IMR-90 (cell line): ENCODE data around the gene SRRD. TPM values are rescaled to one million over a fixed set of nuclear protein-coding genes. Genes with fewer than 3 reads are reported as not detected.

ENCODE experiments used
- ATAC-seq: fragments of 200-7000 bp; cut with Tn5 transposase; 2 replicates; pipeline ENCODE4 v1.9.1; 2020; ENCODE audit warnings: low read depth, mild to moderate bottlenecking, moderate library complexity
- BruUV-seq: library from RNA; stranded (reverse); fragments of 400-500 nt; replicated peaks from 2 replicates; lab custom pipeline; 2021; lab: Mats Ljungman, UMichigan
- CTCF ChIA-PET: fragments of 300-600 bp; formaldehyde crosslinking; extraction: SDS; loops from one replicate; lab custom pipeline; 2021; ENCODE audit warnings: antibody characterized with exemption; lab: Yijun Ruan, JAX
- POLR2A ChIA-PET: fragments of 300-600 bp; sonication (Branson Sonifier 250); formaldehyde crosslinking; loops from one replicate; lab custom pipeline; 2022; ENCODE audit warnings: antibody characterized with exemption; ENCODE audit not compliant: unreplicated experiment; lab: Charles Lee
- DNase-seq: peaks from one replicate; pipeline ENCODE4 v3.0.0; 2013
- H2AFZ ChIP-seq: replicated peaks from 2 replicates; pipeline ENCODE3; 2013; ENCODE audit warnings: low read length, mild to moderate bottlenecking; ENCODE audit not compliant: poor library complexity
- H2AK5ac ChIP-seq: 2 replicates; pipeline ENCODE4 v1.6.1; 2013; ENCODE audit warnings: low read depth, low read length, inconsistent platforms
- H2AK9ac ChIP-seq: replicated peaks from 2 replicates; pipeline ENCODE3; 2013; ENCODE audit warnings: mild to moderate bottlenecking, low read depth, low read length, moderate library complexity; ENCODE audit not compliant: poor library complexity
- H2BK120ac ChIP-seq: 2 replicates; pipeline ENCODE4 v1.6.1; 2013; ENCODE audit warnings: low read depth, low read length, inconsistent platforms
- H2BK15ac ChIP-seq: 3 replicates; pipeline ENCODE4 v1.6.1; 2013; ENCODE audit warnings: low read depth, low read length, inconsistent platforms
- H2BK20ac ChIP-seq: 2 replicates; pipeline ENCODE4 v1.6.1; 2013; ENCODE audit warnings: low read depth, mild to moderate bottlenecking, inconsistent platforms, low read length, moderate library complexity
- H2BK5ac ChIP-seq: 2 replicates; pipeline ENCODE4 v1.6.1; 2013; ENCODE audit warnings: mild to moderate bottlenecking, low read depth, low read length, inconsistent platforms; ENCODE audit not compliant: poor library complexity, severe bottlenecking
- H3K14ac ChIP-seq: replicated peaks from 2 replicates; pipeline ENCODE4 v1.6.1; 2013; ENCODE audit warnings: low read depth, low read length, inconsistent platforms
- H3K18ac ChIP-seq: 2 replicates; pipeline ENCODE4 v1.6.1; 2013; ENCODE audit warnings: low read depth, low read length, control low read depth
- H3K23ac ChIP-seq: 2 replicates; pipeline ENCODE4 v1.6.1; 2013; ENCODE audit warnings: low read depth, low read length, inconsistent platforms
- H3K27ac ChIP-seq: 2 replicates; pipeline ENCODE4 v1.5.1; 2013; ENCODE audit warnings: mild to moderate bottlenecking, control low read depth, low read length; ENCODE audit not compliant: insufficient read depth
- H3K27me3 ChIP-seq: 2 replicates; pipeline ENCODE4 v1.6.1; 2013; ENCODE audit warnings: low read length; ENCODE audit not compliant: control insufficient read depth, insufficient read depth
- H3K36me3 ChIP-seq: 2 replicates; pipeline ENCODE4 v1.6.1; 2013; ENCODE audit warnings: low read length, mixed read lengths; ENCODE audit not compliant: control insufficient read depth, insufficient read depth
- H3K4ac ChIP-seq: 2 replicates; pipeline ENCODE4 v1.6.1; 2013; ENCODE audit warnings: low read depth, low read length, inconsistent platforms
- H3K4me1 ChIP-seq: 2 replicates; pipeline ENCODE4 v1.6.1; 2013; ENCODE audit warnings: low read length, mixed read lengths; ENCODE audit not compliant: control insufficient read depth, insufficient read depth
- H3K4me2 ChIP-seq: 2 replicates; pipeline ENCODE4 v1.6.1; 2013; ENCODE audit warnings: low read depth, mild to moderate bottlenecking, control low read depth, low read length, moderate library complexity
- H3K4me3 ChIP-seq: 2 replicates; pipeline ENCODE4 v1.5.1; 2013; ENCODE audit warnings: low read depth, mild to moderate bottlenecking, control low read depth, low read length, moderate library complexity; ENCODE audit not compliant: insufficient read depth
- H3K56ac ChIP-seq: 2 replicates; pipeline ENCODE4 v1.6.1; 2013; ENCODE audit warnings: low read length, inconsistent platforms; ENCODE audit not compliant: insufficient read depth; ENCODE audit errors: extremely low read depth
- H3K79me1 ChIP-seq, 2 experiments: 2 replicates each; pipeline ENCODE4 v1.6.1; 2013; ENCODE audit warnings: low read length in 2 of 2, inconsistent platforms in 1 of 2, low read depth in 1 of 2
- H3K9ac ChIP-seq: 2 replicates; pipeline ENCODE4 v1.6.1; 2013; ENCODE audit warnings: low read depth, low read length, control low read depth
- H3K9me1 ChIP-seq: 2 replicates; pipeline ENCODE4 v1.6.1; 2013; ENCODE audit warnings: low read length, inconsistent platforms; ENCODE audit not compliant: insufficient read depth
- H3K9me3 ChIP-seq: 2 replicates; pipeline ENCODE4 v1.6.1; 2013; ENCODE audit warnings: low read length; ENCODE audit not compliant: control insufficient read depth, insufficient read depth
- H4K20me1 ChIP-seq: 2 replicates; pipeline ENCODE4 v1.6.1; 2013; ENCODE audit warnings: low read length, inconsistent platforms; ENCODE audit not compliant: insufficient read depth
- H4K5ac ChIP-seq: 2 replicates; pipeline ENCODE4 v1.6.1; 2013; ENCODE audit warnings: mild to moderate bottlenecking, low read depth, low read length, control low read depth
- H4K8ac ChIP-seq, 2 experiments: 2 replicates each; pipeline ENCODE4 v1.6.1; 2013; ENCODE audit warnings: low read depth in 2 of 2, low read length in 2 of 2, control low read depth in 1 of 2, inconsistent platforms in 1 of 2
- H4K91ac ChIP-seq: 2 replicates; pipeline ENCODE4 v1.6.1; 2013; ENCODE audit warnings: low read depth, low read length, inconsistent platforms; ENCODE audit not compliant: insufficient read depth
- CEBPB ChIP-seq: IDR thresholded peaks from 2 replicates; pipeline ENCODE4 v1.6.1; 2012; ENCODE audit warnings: low read depth, low read length, improper control_type of control experiment
- RFX5 ChIP-seq: IDR thresholded peaks from 2 replicates; pipeline ENCODE4 v1.8.0; 2012; ENCODE audit warnings: low read depth, mild to moderate bottlenecking, low read length, moderate library complexity
- WGBS, 2 experiments: methylation state at CpG; one replicate each; pipeline versions ENCODE4 v1.1.5 to v1.1.7; 2013; ENCODE audit warnings: missing lambda C conversion rate in 2 of 2; ENCODE audit not compliant: insufficient read length in 1 of 2; ENCODE audit errors: extremely low coverage in 2 of 2; 5-methylcytosine and 5-hydroxymethylcytosine counted together
- dilution Hi-C: fragments of 300-500 bp; cut with HindIII; formaldehyde crosslinking; loops from one replicate; pipeline ENCODE4 v1.14.3; 2018; ENCODE audit warnings: low sequenced_read_pairs; ENCODE audit not compliant: unreplicated experiment
- in situ Hi-C: fragments of 300-500 bp; cut with MboI; formaldehyde crosslinking; loops from 3 replicates; pipeline ENCODE4 v1.14.3; 2019; ENCODE audit warnings: low sequenced_read_pairs, inconsistent platforms, mixed read lengths
- intact Hi-C: fragments of 100-400 bp; cut with micrococcal nuclease; formaldehyde crosslinking; loops from 2 replicates; pipeline ENCODE4 v1.10.0; 2022
- polyA plus RNA-seq, 3 experiments: library from polyadenylated mRNA; depleted of rRNA; stranded (reverse); fragments of >200 nt; gene quantifications; 2 replicates each; pipeline ENCODE4 v1.2.3, GENCODE V29; 2012; ENCODE audit warnings: low replicate concordance in 1 of 3
- total RNA-seq: library from RNA; depleted of rRNA; stranded (reverse); fragments of >200 nt; gene quantifications from 2 replicates; pipeline ENCODE4 v1.2.3, GENCODE V29; 2012

The SRRD gene
- total and polyA plus RNA-seq, 2 of the 4 experiments (the other 2 are of a cell fraction) = 18.3 to 24.0 TPM

DNA sequence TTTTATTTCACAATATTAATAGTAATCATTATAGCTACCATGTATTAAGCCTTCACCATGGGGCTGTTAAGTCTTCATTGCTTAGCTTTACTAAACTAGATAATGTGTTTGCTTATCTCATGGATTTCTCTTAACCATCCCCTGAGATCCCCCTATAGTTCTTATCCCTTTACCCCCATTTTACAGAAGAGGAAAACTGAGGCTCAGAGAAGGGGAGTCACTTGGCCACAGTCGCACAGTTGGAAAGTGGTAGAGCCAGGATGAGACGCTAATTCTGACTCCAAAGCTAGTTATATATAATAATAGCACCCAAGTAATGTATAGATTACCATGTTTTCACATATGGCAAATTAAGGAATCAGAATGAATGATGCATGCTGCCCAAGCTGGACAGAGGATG lies 38.3 kb downstream of the SRRD start:
- H3K18ac ChIP-seq = no peak overlapping the region
- H3K4me2 ChIP-seq = no peak overlapping the region
- H2BK20ac ChIP-seq = no peak overlapping the region
- intact Hi-C loops (no loop called here), dilution Hi-C loops (no loop called here), in situ Hi-C loops (no loop called here)
- no peaks in the 10 kb centered on the region for H3K27me3 ChIP-seq
- no peak overlapping the region for H3K27ac ChIP-seq
- no peak overlapping the region for H2AK5ac ChIP-seq
- no peak overlapping the region for H3K56ac ChIP-seq
- no peak overlapping the region for H4K8ac ChIP-seq
- H2AFZ ChIP-seq = no peak overlapping the region
- H3K23ac ChIP-seq = no peak overlapping the region
- no peak for DNase-seq
- no peak overlapping the region for H3K4me3 ChIP-seq
- H3K9me1 ChIP-seq = no peaks in the 10 kb centered on the region
- WGBS, 2 experiments = no CpG with 5 or more reads among the region's 2 CpGs
- no TSS peak for BruUV-seq
- no peak overlapping the region for H2BK5ac ChIP-seq
- H2AK9ac ChIP-seq = no peak overlapping the region
- H3K79me1 ChIP-seq = no peaks in the 10 kb centered on the region
- no peak overlapping the region for H3K9ac ChIP-seq
- H2BK120ac ChIP-seq = no peak overlapping the region
- no peak overlapping the region for H4K91ac ChIP-seq
- H3K4me1 ChIP-seq = no peaks in the 10 kb centered on the region
- peaks cover 10% of the 10 kb centered on the region for H3K36me3 ChIP-seq
- TF ChIP-seq RFX5 (no peak), CEBPB (0 out of 2 replicates have a peak, but pooled peaks have one; percentile 9)
- ChIA-PET POLR2A (interaction anchor here (1.0 kb wide), 1 partner anchor 24 kb away, joined by 5 read pairs; no protein-coding TSS in a partner anchor), CTCF (no interaction called here)
- ATAC-seq = no peak
- H3K9me3 ChIP-seq = no peaks in the 10 kb centered on the region
- no peak overlapping the region for H2BK15ac ChIP-seq
- H3K14ac ChIP-seq = no peak overlapping the region
- H3K4ac ChIP-seq = no peak overlapping the region
- H4K20me1 ChIP-seq = no peaks in the 10 kb centered on the region
- no peak overlapping the region for H4K5ac ChIP-seq
